CD4-positive, alpha-beta T cell treated with Interleukin-4 for 4 hours (primary cell): Measurements from ENCODE around the gene CACNG3.
"Not testable (repeated sequence)": the region's sequence is repeated elsewhere in the genome, so short reads cannot be mapped to it uniquely, and the experiment has no call there.

ENCODE experiments used
- DNase-seq: peaks from one replicate; pipeline ENCODE4 v3.0.0-alpha.2; 2020

Gene CACNG3

DNA sequence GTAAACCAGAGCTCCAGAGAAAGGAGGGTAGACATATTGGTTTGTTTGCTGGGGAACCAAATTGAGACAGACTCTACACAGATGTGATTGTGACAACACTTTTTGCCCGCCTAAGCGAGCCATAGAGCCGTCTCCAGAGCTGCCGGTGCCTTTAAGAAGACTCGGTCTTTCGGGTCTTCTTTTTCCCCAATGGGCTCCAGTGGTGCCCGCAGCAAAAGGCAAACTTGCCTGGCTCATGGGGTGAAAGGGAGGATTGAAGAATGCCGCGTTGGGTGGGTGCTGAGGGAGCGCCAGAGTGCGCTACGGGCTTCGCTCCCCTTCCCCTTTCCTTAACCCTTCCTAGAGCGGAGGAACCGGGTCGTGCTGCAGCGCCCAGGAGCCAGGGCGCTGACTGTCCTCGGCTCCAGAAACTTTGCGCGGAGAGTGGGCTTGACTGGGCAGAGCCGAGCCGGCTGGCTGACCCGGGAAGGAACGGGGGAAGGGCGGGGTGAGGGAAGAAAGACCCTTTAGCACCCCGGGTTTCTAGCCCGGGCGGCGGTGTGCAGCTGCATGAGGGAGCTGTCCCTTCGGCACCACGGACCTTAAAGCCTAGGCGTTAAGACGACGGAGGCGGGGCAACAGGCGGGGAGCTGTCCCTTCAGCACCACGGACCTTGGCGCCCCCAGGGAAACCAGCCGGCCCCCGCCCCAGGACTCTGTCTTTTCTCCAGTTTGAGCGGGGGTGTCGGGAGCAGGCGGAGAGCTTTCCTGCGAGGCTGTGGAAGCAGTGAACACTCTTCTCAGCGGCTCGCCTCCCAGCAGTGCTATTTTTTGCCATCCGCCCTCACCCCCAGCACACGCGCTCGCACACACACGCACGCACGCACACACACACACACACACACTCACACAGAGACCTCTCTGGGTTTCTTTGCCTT lies at the start of gene CACNG3:
Gene CACNG3 (plus strand): TSS at position 880 of the 916 bp plus-strand sequence. CDS start 420 bp downstream, outside the sequence.
- DNase-seq = peak; percentile 13

DNA sequence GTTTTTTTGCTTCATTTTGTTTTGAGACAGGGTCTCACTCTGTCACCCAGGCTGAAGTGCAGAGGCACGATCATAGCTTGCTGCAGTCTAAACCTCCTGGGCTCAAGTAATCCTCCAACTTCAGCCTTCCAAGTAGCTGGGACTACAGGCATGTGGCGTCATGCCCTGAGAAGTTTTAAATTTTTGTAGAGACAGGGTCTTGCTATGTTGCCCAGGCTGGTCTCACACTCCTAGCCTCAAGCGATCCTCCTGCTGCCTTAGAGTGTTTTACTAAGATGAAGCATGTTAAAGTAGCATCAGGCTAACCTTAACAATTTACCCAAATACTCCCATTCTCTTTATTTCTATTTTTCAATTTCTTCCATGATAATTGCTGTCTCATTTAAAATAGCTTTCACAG lies 49.2 kb upstream of the CACNG3 start:
- DNase-seq = no peak

DNA sequence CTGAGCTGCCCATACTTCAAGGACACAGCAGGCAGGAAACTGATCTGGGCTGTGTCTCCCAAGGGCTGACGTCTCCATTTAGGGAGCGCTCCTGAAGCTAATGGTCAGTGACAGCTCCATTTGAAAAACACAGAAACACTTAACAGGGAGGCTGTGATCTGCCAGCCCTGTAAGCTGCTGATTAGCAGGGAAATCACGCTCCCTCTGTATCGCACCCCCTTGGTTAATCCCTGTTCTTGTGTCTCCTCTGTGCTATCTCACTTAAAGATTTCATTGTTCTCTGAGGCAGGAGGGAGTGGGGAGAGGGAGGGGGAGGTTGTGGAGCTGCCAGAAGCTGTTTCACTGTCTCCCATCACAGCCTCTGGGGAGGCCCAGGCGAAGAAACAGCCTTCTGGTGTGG lies 47.4 kb upstream of the CACNG3 start:
- DNase-seq = no peak

DNA sequence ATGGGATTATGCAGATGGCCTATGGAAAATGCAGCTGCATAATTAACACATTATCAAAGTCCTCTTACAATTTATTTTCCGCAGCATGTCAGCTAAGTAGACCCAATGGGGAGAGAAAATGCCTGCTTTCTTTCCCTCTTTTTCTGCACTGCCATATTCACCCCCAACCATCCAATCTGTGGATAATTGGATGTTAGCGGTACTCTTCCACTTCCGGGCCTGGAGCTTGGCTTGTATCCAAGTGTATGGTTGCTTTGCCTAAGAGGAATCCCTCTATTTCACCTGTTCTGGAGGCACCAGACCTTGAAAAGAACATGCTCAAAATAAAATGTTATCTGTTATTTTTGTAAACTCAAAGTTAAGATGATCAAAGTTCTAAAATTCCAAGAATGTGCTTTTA lies 41.1 kb upstream of the CACNG3 start:
- no peak for DNase-seq

DNA sequence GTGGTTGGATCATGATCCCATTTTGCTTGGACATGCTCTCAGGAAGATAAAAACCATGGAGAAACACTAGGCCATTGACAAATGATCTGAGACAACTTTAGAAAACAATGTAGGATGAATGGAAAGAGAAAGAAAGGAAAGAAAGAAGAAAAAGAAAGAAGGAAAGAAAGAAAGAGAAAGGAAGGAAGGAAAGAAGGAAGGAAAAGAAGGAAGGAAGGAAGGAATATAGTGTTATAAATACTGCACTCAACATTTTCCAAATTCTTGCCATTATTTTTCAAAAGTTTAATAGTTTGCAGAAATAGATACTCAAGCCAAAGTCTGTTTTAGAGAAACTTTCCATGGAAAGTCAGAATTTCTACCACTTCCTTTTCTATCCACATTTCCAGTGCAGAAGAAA lies 39.2 kb upstream of the CACNG3 start:
- DNase-seq = no peak

DNA sequence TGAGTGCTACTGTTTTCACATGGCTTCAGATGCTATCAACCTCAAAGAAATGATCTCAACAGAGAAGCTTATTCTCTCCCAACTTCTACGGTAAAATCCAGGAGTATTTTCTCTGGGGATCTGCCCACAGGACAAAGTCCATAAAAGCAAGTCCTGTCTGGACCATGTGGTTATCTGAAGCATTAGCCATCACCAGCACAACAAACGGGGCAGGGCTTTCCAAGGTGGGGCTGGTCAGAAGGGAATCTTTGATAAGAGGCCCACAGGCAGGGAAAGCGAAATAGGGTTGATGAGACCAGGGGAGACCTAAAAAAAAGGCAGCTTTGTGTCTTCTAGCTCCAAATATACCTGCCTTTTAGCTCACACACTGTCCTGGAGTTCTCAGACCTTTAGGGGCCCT lies 38.7 kb upstream of the CACNG3 start:
- DNase-seq = no peak

DNA sequence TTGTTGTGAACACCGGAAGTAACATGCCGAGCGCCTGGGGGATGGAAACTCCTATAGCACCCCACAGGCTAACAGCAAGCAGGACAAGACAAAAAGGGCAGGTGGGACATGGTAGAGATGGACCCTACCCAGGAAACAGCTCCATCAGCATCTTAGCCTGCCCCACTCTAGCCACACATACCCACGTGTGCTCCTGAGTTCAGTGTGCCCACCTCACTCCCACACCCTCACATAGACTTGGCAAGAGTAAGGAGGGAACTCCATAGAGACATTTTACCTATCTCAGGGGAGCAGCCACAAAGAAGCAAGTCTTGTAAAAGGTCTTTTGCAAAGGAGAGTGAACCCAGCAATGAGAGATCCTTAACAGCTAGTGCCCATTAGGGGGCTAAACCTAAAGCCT lies 37.8 kb upstream of the CACNG3 start:
- DNase-seq = no peak

DNA sequence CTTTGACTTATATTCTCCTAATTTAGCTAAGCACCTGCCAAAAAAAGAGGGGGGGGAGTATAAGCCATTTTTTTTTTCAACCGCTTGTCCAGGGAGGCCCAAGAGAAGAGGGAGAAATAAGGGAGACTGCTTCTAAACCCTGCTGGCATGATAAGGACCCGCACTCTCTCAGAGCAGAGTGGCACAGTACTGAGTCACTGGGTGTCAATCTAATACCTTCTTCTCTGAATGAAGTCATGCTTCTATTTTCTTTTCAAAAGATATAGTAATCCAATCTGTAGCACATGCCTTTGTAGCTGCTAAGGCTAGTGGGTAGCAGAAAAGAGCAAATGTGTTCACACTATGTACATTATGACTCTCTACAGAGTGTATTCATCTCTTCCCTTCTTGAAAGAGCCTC lies 34.9 kb upstream of the CACNG3 start:
- DNase-seq = no peak

DNA sequence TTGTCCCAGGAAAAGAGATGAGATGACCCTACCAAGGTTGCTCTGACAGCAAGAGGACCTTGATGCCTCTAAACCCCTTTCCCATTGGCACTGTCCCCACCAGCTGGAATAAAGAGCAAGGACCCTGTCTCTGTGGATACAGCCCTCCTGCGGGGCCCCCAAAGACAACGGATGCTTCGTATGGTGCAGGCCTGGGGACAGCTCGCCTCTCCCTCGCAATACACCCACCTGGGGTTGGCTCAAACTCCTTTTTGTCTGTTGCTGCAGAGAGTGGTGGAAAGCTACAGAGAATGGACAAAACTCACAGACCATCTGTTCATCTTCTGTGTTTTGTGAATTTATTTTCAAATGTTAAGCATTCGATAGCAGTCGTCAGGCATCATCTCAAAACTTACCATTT lies 27.6 kb upstream of the CACNG3 start:
- DNase-seq = no peak

DNA sequence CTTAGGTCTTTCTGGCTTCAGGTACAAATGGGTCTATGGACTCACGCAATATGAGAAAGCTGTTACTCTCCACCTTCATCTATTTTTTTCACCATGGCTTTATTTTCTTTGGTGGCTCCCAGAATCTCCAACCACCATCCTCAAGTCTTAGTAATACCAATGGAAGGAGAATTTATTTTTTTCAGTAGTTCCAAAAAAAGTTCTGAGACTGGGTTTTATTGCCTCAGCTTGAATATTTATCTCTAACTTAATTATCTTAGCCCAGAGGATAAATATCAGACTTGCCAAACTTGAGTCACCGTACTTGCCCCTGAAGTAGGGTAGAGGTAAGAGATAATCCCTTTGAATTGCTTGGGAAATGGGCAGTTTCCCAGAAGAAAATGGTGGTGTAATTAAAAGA lies 23.2 kb upstream of the CACNG3 start:
- no peak for DNase-seq

DNA sequence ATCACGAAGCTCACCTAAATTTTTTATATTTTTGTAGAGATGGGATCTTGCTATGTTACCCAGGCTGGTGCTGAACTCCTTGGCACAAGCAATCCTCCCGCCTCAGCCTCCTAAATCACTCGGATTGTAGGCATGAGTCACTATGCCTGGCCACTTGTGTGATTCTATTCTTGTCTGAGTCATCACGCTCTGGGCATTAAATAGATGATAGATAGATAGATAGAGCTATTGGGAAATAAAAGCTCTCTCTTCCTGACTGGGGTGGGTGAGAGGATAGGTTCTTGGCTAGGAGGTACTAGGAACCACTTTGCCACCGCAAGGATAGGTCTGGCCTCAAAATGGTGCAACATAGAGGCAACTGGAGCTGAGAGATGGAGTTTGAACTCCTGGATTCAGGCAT lies 21.4 kb upstream of the CACNG3 start:
- DNase-seq = no peak

DNA sequence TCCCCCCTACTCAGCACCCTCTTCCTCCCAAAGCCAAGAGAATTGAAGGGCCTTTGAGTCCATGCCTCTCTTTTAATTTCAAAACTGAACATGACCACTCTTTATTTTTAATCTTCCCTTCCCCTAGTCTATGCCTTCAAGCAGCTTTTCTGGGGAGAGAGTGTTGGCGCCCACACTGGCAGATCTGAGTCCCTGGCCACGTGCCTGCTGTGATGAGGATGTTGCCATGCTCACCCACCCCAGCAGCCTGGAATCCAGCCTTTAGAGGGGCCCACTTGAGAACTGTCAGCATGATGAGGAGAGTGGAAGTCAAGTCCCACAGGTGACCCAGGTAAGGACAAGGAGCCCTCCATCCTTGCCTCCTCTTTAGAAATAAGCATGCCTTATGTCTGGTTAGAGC lies 20.3 kb upstream of the CACNG3 start:
- DNase-seq = no peak

DNA sequence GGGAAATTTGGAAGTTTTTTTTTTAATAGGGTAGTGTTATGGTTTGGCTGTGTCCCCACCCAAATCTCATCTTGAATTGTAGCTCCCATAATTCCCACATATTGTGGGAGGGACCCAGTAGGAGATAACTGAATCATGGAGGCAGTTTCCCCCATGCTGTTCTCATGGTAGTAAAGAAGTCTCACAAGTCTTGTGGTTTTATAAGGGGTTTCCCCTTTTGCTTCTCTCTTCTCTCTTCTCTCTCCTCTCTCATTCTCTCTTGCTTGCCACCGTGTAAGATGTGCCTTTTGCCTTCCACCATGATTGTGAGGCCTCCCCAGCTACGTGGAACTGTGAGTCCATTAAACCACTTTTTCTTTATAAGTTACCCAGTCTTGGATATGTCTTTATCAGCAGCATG lies 17.3 kb upstream of the CACNG3 start:
- DNase-seq = not testable (repeated sequence)

DNA sequence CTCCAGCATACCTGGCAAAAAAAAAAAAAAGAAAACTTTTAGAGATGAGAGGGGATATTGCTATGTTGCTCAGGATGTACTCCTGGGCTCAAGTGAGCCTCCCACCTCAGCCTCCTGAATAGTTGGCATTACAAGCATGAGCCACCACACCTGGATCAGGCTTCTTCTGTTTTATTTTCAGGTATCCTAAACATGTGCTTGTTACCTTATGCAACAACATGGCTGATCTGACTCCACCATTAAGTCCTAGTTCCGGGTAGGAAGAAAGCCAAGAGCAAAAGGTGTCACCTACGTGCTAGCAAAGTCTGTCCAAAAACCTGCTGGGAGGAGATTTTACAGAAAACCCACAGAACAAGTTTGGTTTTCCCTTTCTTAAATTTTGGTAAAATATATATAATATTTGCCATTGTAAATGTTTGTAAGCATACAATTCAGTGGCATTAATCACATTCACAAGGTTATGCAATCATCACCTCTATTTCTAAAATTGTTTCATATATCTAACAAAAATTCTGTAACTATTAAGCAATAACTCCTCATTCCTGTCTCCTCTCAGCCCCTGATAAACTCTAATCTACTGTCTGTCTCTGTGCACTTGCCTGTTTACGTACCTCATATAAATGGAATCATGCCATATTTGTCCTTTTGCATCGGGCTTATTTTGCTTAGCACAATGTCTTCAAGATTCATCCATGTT lies 9.1 kb upstream of the CACNG3 start:
- no peak for DNase-seq

DNA sequence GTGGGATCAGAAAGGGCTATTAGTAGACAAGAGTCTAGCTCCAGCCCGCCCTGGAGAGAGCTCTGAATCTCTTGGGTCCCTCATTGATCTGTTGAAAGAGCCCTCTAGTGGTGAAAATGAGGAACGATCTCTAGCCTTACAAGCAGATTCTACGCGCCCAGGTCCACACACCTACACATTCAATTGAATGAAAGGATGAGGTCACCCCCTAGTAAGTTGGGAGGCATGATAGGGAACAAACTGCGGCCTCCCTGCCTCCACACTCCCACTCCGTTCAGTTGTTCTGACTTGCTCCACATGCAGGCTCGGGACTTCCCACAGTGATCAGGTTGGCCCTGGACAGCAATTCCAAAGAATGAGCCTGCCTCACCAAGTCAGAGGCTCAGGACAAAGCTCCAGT lies 2.9 kb upstream of the CACNG3 start:
- DNase-seq = peak; percentile 56

DNA sequence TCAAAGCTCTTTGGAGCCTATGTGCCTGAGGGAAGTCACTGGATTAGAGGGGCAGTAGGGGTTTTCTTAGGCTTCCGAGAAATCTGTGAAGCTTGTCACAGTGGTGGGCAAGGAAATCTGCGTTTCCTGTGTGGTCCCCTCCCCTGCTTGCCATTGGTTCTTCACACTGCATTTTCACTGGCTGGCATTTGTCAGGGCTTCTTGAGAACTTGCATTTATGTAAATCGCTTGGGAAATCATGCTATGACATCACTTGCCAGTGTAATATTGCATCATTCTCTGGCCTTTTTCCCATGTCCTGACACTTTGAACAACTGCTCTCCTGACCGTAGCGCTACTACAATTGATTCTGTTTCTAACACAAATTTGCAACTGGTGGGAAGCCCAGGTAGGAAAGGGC lies 1.8 kb downstream of the CACNG3 start:
- no peak for DNase-seq

DNA sequence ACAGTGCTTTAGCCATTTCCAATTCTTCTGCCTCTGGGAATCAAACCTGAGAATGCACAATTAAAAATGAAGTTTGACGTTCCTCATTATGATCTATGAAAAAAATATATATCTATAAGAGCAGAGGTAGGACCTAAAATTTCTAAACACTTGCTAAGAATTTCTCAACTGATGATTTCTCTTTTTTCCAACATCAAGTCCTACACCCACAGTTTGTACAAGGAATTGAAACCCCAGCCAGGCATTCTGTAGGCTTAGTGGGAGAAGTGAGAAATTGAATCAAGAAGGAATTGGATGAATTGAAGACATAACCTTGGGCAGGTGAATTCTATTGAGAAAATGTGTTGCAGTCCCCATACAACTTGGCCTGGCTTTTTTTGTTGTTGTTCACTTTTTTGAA lies 2.7 kb downstream of the CACNG3 start:
- DNase-seq = no peak

DNA sequence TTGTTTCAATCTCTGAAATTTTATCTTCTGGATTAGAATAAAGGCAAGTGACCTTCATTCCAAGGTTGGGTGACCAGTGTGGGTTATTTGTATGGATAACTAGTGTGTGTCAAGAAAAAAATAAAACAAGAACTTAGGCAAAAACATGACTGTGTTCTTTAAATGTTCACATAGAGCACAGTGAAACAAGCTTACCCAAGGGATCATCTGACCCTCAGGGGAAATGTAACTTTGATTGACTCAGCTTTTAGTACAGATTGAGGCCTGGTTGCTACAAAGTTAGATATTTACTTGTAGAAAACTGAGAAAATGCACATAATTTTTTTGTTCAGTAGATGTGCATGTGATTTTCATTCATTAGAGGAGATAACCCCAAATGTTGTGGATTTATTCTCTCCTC lies 6.7 kb downstream of the CACNG3 start:
- no peak for DNase-seq

DNA sequence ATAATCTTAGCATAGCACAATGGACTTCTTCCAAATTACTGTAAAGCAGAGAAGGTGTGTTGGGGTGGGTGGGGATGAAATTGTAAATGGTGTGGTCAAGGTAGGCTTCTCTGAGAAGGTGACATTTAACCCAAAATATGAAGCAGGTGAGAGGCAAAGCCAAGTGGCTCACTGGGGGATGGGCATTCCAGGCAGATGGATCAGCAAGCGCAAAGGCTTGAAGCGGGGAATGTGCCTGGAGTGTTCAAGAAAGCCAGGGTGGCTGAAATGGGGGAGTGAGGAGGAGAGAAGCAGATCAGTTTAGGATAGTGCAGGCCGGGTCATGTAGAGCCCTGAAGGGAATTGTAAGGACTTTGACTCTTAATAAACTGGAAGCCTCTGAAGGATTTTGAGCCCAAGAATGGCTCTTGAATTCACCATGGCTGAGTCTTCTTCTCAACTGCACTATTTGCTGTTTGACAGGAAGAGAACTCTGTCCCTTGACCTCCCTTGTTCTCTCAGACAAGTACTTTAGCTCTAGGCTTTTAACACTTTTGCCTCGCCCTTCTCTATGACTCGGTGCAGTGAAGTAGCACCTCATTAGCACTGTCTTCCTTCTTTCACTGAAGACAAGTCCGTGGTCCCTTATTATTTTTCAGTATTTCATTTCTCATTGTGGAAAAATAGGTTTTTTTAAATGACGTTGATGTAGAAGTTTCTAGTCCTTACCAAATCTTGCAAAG lies 14.7 kb downstream of the CACNG3 start:
- no peak for DNase-seq

DNA sequence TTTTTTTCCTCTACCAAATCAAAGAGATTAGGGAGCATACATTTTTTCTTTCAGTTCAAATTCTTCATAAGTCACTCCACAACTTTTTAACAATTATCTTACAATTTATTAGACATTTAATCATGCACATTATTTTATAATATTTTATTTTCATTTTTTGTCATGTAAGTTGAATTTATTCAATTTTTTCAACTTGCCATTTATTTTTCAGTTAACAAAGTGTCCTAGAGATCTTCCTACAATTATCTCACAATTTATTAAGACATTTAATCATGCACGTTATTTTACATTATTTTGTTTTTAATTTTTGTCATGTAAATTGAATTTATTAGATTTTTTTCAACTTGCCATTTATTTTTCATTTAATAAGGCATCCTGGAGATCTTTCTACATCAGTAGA lies 16.2 kb downstream of the CACNG3 start:
- DNase-seq = no peak

DNA sequence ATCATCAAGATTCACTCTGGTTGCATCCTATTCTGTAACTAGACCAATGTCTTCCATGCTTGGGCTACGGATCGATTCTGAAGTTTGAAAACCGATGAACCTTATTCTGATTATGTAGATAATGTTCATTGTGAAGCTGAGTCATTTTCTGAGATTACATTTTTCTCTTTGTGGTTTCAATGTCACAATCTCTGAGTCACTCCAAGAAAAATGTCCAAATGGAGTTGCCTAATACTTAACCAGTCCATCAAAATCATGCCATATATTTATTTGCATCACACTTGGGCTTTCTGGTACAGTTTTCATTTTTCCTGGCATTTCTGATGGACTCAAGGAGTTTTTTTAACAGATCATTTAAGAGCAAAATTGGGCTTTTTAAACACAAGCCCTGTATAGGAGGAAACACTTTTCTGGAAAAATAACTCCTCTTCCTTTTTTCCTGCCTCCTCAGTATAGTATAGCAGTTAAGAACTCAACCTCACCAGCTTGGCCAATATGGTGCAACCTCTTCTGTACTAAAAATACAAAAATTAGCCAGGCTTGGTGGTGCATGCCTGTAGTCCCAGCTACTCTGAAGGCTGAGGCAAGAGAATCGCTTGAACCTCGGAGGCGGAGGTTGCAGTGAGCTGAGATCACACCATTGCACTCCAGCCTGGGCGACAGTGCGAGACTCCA lies 17.5 kb downstream of the CACNG3 start:
- no peak for DNase-seq

DNA sequence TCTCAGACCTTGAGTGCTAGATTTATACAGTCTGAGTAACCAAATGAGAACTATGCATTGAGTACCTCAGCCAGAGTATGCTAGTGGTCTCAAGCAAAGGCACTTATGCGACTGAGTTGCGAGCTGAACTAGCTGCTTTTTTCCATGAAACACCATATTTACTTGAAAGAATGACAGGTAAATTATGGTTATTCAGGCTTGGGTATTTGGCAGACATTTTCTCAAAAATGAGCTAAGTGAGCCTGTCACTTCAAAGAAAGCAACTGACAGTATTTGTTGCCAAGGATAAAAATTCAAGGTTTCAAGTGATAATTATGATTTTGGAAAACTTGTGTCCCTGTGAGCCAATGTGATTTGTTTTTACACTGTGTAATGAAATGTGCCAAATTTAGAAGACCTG lies 19.3 kb downstream of the CACNG3 start:
- DNase-seq = no peak

DNA sequence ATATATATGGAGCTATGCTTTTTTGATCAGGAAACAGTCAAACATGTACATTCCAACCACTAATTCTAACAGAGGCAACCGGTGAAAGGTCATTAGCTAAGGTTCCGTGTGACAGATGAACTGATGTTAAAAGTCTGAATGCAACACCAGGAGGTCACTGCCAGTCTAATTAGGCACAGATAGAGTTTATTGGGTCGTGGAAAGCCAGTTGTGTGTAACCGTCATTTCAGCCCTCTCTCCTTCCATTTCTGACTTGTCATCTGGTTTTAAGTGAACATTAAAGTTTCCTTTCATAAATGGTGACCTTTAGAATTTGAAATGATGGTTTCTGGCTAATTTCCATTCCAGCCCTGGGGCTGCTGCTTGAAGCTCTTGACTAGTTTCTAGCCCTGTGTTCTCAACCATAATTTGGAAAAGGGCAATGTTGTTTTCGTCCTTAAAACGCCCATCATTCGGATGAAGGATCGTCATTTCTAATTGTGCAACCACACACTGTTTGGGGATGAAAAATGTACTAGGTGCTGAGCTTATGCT lies 23.9 kb downstream of the CACNG3 start:
- DNase-seq = no peak
